NCI-H345 treated with DMSO at 0.1 percent for 48 hours (cell line): Measurements from ENCODE around the gene TIMM21.

Source experiments
- DNase-seq: peaks from one replicate; lab custom pipeline; 2025; ENCODE audit not compliant: unreplicated experiment; lab: John Stamatoyannopoulos, UW

The TIMM21 gene

GRCh38 chr18:74147779-74148542, at the start of gene TIMM21, which contains the start of gene FBXO15:
Gene TIMM21 (plus strand): TSS chr18:74148523. CDS start chr18:74148809, 286 bp downstream.
Gene FBXO15 (minus strand): TSS chr18:74147834. CDS start chr18:74147785, 49 bp downstream.
- DNase-seq = peak; percentile 96

- DNase-seq = no peak
Measured at GRCh38 chr18:74108460-74108859, 39.9 kb upstream of the TIMM21 start.

- DNase-seq = no peak
Measured at GRCh38 chr18:74110149-74110548, 38.2 kb upstream of the TIMM21 start.

GRCh38 chr18:74110976-74111375, 37.3 kb upstream of the TIMM21 start:
- no peak for DNase-seq

GRCh38 chr18:74113711-74114110, 34.6 kb upstream of the TIMM21 start:
- DNase-seq = no peak

GRCh38 chr18:74114116-74114515, 34.2 kb upstream of the TIMM21 start:
- DNase-seq = no peak

GRCh38 chr18:74115046-74115445, 33.3 kb upstream of the TIMM21 start:
- DNase-seq = no peak

GRCh38 chr18:74116633-74117554, 31.4 kb upstream of the TIMM21 start:
- no peak for DNase-seq

GRCh38 chr18:74123200-74123599, 25.1 kb upstream of the TIMM21 start:
- no peak for DNase-seq

GRCh38 chr18:74124642-74125041, 23.7 kb upstream of the TIMM21 start:
- DNase-seq = no peak

- no peak for DNase-seq
Measured at GRCh38 chr18:74126684-74127655, 21.4 kb upstream of the TIMM21 start.

- DNase-seq = no peak
Measured at GRCh38 chr18:74128159-74128558, 20.2 kb upstream of the TIMM21 start.

GRCh38 chr18:74131124-74131523, 17.2 kb upstream of the TIMM21 start:
- DNase-seq = no peak

- DNase-seq = no peak
Measured at GRCh38 chr18:74132201-74132600, 16.1 kb upstream of the TIMM21 start.

GRCh38 chr18:74137920-74138538, 10.3 kb upstream of the TIMM21 start:
- no peak for DNase-seq

GRCh38 chr18:74139411-74139810, 8.9 kb upstream of the TIMM21 start:
- no peak for DNase-seq

- no peak for DNase-seq
Measured at GRCh38 chr18:74139888-74140287, 8.4 kb upstream of the TIMM21 start.

- DNase-seq = no peak
Measured at GRCh38 chr18:74140582-74140981, 7.7 kb upstream of the TIMM21 start.

- no peak for DNase-seq
Measured at GRCh38 chr18:74141667-74142066, 6.7 kb upstream of the TIMM21 start.

GRCh38 chr18:74142252-74142651, 6.1 kb upstream of the TIMM21 start:
- no peak for DNase-seq
